ENCODE data around the gene SCRT2. TPM values are rescaled to one million over a fixed set of nuclear protein-coding genes. Genes with fewer than 3 reads are reported as not detected.
"Not testable (repeated sequence)": the region's sequence is repeated elsewhere in the genome, so short reads cannot be mapped to it uniquely, and the experiment has no call there.

Gene SCRT2
- total RNA-seq (not detected), polyA plus RNA-seq (not detected)

DNA sequence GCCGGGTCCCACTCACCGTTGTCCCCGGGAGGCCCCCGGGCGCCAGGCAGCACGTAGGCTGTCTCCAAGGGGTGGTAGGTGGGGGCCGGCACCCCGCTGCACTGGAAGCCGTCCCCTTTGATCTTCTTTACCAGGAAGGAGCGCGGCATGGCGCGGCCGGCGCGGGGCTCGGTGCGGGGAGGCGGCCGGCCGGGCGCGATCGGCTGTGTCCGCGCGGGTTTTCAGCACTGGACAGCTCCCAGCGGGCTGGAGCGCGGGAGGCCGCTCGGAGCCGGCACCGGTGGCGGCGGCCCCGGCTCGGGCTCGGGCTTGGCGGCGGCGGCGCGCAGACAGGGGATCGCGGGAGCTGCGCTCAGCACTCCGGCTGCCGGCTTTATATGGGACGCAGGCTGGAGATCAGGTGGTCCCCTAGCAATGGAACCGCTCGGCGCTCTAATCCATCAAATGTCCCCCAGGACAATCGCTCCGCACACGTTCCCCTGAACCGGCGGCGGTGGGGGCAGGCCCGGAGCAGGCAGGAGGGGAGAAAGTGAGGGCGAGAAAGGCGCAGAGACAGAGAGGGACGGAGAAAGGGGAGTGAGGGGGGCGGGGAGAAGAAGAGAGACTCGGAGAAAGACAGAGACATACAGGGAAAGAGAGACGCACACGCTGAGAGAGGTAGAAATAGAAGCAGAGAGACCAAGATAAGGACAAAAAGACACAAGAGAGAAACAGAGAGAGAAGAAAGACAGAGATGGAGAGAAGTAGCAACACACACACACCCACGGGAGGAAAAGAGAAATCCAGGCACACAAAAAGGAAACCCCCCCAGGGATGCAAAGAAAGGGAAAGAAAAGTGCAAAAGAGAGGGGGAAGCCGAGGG is at the start of gene SCRT2:
Gene SCRT2, minus strand, starts transcription at position 350 of the 862 bp plus-strand sequence. Its CDS starts 201 bp downstream, at position 149.
- Histone ChIP-seq H3K4me1 (peaks cover 0 to 22% (median 19%) of the 10 kb centered on the region in 4 donors), H3K9me3 (no peaks in the 10 kb centered on the region), H3K4me3 (peak within 1 kb of the TSS in 1 of 4 donors; percentile 15), H3K27ac (peak within 1 kb of the TSS in 1 of 4 donors; percentile 39), H3K27me3 (peaks cover 7 to 90% (median 37%) of the 10 kb centered on the region in 3 donors), H3K36me3 (no peaks in the 10 kb centered on the region)
- 1% methylated on average over 69 of the region's 69 CpGs for WGBS, 2 donors
- intact Hi-C loops (cut with DNase I) = no loop called here
- no peak for TF ChIP-seq POLR2A (IDR thresholded peaks at IDR 0.05)
- TF ChIP-seq, protein P1, sequence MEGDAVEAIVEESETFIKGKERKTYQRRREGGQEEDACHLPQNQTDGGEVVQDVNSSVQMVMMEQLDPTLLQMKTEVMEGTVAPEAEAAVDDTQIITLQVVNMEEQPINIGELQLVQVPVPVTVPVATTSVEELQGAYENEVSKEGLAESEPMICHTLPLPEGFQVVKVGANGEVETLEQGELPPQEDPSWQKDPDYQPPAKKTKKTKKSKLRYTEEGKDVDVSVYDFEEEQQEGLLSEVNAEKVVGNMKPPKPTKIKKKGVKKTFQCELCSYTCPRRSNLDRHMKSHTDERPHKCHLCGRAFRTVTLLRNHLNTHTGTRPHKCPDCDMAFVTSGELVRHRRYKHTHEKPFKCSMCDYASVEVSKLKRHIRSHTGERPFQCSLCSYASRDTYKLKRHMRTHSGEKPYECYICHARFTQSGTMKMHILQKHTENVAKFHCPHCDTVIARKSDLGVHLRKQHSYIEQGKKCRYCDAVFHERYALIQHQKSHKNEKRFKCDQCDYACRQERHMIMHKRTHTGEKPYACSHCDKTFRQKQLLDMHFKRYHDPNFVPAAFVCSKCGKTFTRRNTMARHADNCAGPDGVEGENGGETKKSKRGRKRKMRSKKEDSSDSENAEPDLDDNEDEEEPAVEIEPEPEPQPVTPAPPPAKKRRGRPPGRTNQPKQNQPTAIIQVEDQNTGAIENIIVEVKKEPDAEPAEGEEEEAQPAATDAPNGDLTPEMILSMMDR (IDR thresholded peaks at IDR 0.05) = no peak
- no peak for TF ChIP-seq POLR2AphosphoS5 (IDR thresholded peaks at IDR 0.05)
- no peak for TF ChIP-seq EP300 (IDR thresholded peaks at IDR 0.05)
- peak; percentile 81 for DNase-seq

DNA sequence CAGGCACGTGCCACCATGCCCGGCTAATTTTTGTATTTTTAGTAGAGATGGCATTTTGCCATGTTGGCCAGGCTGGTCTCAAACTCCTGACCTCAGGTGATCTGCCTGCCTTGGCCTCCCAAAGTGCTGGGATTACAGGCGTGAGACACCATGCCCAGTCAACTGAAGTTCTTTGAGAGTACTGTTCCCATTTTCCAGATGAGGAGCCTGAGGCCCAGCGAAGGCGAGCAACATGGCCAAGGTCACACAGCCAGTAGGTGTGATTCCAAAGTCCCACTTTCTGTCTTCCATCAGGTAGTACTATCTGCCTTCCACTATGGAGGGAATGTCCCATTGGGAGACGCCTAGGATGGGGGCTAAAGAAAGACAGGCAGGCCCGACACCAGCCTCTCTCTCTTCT is 49.2 kb upstream of the SCRT2 start:
- peaks cover 0 to 12% (median 9%) of the 10 kb centered on the region in 4 donors for H3K4me1 ChIP-seq
- H3K27ac ChIP-seq; H3K36me3 ChIP-seq; H3K4me3 ChIP-seq; intact Hi-C loops (cut with DNase I); H3K9me3 ChIP-seq; DNase-seq: not testable (repeated sequence)
- H3K27me3 ChIP-seq = peaks cover 6 to 90% (median 44%) of the 10 kb centered on the region in 3 donors
- 81 to 87% methylated on average over 7 of the region's 7 CpGs for WGBS, 2 donors

DNA sequence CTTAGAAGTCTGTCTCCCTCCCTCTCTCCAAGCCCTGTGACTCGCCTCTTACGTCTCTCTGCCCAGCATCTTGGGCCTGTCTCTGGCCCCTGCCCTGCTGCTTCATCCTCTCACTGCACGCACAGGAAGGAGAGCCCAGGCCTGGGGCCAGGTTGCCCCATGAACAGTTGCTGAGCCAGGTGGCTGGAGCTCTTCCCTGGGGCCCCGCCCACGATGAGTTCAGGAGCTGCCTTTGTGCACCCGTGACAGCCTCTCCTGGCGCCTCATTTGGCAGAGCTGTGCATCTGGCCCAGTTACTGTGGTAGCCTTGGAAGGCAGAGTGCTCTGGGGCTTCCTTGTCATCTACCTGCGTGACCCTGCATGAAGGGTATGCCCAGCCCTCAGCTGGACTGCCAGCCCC is 48.2 kb upstream of the SCRT2 start:
- H3K4me1 ChIP-seq = peaks cover 0 to 11% (median 9%) of the 10 kb centered on the region in 4 donors
- WGBS, 2 donors = 30 to 60% methylated on average over 8 of the region's 8 CpGs
- intact Hi-C loops (cut with DNase I) = no loop called here
- H3K9me3 ChIP-seq = no peaks in the 10 kb centered on the region
- no peaks in the 10 kb centered on the region for H3K36me3 ChIP-seq
- no peak for DNase-seq
- no peak for TF ChIP-seq POLR2A (IDR thresholded peaks at IDR 0.05)
- TF ChIP-seq POLR2AphosphoS5 (IDR thresholded peaks at IDR 0.05) = no peak
- no peak for TF ChIP-seq EP300 (IDR thresholded peaks at IDR 0.05)
- TF ChIP-seq, protein P1 (IDR thresholded peaks at IDR 0.05) = no peak
- peaks cover 6 to 88% (median 36%) of the 10 kb centered on the region in 3 donors for H3K27me3 ChIP-seq
- H3K4me3 ChIP-seq = no peak overlapping the region
- no peak overlapping the region for H3K27ac ChIP-seq

DNA sequence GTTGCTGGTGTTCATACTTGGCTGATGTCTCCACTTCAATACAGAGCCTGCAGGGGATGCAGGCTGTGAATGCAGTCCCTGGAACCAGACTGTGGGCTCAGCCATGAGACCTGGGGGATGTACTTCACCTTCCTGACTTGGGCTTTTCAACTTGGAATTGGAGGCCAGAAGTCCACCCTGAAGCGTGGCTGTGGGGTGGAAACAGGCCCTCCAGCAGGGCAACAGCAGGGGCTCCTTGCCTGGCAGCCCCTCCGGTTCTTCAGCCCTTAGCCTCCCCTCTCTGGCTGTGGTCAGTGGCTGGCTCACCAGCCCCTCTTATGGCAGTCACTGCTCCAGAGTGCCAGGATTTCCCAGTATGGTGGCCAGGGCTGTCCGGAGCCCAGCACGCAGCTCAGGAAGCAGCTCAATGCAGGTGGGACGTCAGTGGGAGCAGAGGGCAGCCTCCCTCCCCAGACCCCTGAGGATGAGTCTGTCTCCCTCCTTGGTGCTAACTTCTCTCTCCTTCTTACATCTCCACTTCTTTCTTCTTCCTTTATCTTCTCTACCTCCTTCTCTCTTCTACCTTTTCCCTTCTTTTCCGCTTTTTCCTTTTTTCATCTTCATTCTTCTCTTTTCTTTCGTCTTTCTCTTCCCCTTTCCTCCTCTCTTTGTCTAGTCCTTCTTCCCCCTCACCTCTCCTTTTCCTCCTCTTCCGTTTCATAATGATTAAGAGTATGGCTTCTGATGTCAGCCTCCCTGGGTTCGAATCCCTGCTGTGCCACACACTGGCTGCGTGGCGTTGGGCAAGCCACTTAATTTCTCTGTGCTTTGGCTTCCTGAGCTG is 47.4 kb upstream of the SCRT2 start:
- no peak overlapping the region for H3K27ac ChIP-seq
- H3K9me3 ChIP-seq = no peaks in the 10 kb centered on the region
- intact Hi-C loops (cut with DNase I) = no loop called here
- no peak overlapping the region for H3K4me3 ChIP-seq
- H3K27me3 ChIP-seq = peaks cover 4 to 81% (median 29%) of the 10 kb centered on the region in 3 donors
- no peaks in the 10 kb centered on the region for H3K36me3 ChIP-seq
- 85 to 87% methylated on average over 11 of the region's 11 CpGs for WGBS, 2 donors
- DNase-seq = no peak
- H3K4me1 ChIP-seq = peaks cover 0 to 4% (median 3%) of the 10 kb centered on the region in 4 donors
- TF ChIP-seq, protein P1 (IDR thresholded peaks at IDR 0.05) = no peak
- TF ChIP-seq POLR2AphosphoS5 (IDR thresholded peaks at IDR 0.05) (no peak), POLR2A (IDR thresholded peaks at IDR 0.05) (no peak), EP300 (IDR thresholded peaks at IDR 0.05) (no peak)

DNA sequence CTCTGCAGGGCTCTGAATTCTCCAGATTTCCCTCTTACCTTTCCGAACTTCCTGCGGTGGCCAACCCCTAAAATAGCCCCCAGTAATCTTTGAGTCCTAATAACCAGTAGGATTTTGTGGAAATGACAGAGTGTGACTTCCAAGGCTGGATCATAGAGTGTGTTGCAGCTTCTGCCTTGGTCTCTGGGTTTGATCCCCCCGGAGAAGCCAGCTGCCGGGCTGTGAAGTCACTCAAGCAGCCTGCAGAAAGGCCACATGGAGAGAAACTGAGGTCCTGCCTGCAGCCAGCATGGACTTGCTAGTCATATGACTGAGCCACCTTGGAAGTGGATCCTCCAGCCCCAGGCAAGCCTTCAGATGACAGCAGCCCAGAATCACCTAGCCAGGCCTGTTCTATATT is 46.3 kb upstream of the SCRT2 start:
- H3K4me1 ChIP-seq = no peaks in the 10 kb centered on the region
- peaks cover 0 to 71% (median 21%) of the 10 kb centered on the region in 3 donors for H3K27me3 ChIP-seq
- no peak for TF ChIP-seq POLR2A (IDR thresholded peaks at IDR 0.05)
- no peak for TF ChIP-seq POLR2AphosphoS5 (IDR thresholded peaks at IDR 0.05)
- TF ChIP-seq, protein P1 (IDR thresholded peaks at IDR 0.05) = no peak
- TF ChIP-seq EP300 (IDR thresholded peaks at IDR 0.05) = no peak
- WGBS, 2 donors = 89 to 90% methylated on average over 4 of the region's 4 CpGs
- no peaks in the 10 kb centered on the region for H3K36me3 ChIP-seq
- H3K27ac ChIP-seq = no peak overlapping the region
- no peak for DNase-seq
- H3K4me3 ChIP-seq = no peak overlapping the region
- intact Hi-C loops (cut with DNase I) = no loop called here
- H3K9me3 ChIP-seq = no peaks in the 10 kb centered on the region

All from sigmoid colon (tissue), 7 donors.